PC-9 (cell line): ENCODE data around the gene DDX27. TPM values are rescaled to one million over a fixed set of nuclear protein-coding genes. Genes with fewer than 3 reads are reported as not detected.
A peak's percentile ranks its signal among the peaks of the same experiment; 100 is the strongest.

Experiments used
- BruUV-seq: library from RNA; stranded (reverse); fragments of 400-500 nt; replicated peaks from 2 replicates; lab custom pipeline; 2021; lab: Mats Ljungman, UMichigan
- CTCF ChIA-PET: fragments of 300-600 bp; sonication (Branson Sonifier 250); formaldehyde crosslinking; loops from one replicate; lab custom pipeline; 2022; ENCODE audit warnings: antibody characterized with exemption; lab: Charles Lee
- POLR2A ChIA-PET: fragments of 300-600 bp; sonication (Branson Sonifier 250); formaldehyde crosslinking; loops from one replicate; lab custom pipeline; 2022; ENCODE audit warnings: antibody characterized with exemption; ENCODE audit not compliant: unreplicated experiment; lab: Charles Lee
- DNase-seq, 2 experiments: peaks; one replicate each; pipeline versions ENCODE4 v3.0.0 to v3.0.0-alpha.2; 2015 to 2022; ENCODE audit warnings: mixed read lengths in 1 of 2
- H2AFZ ChIP-seq: fragments of 200-600 bp; sonication (generic); 2 replicates; pipeline ENCODE4 v1.8.1; 2017; ENCODE audit warnings: antibody characterized with exemption
- H3F3A ChIP-seq: fragments of 200-600 bp; sonication (generic); 2 replicates; pipeline ENCODE4 v1.8.1; 2017; ENCODE audit warnings: antibody characterized with exemption, mild to moderate bottlenecking, low read depth; ENCODE audit not compliant: insufficient read depth
- H3K27ac ChIP-seq: fragments of 200-600 bp; sonication (generic); 2 replicates; pipeline ENCODE4 v1.6.1; 2016; ENCODE audit warnings: mixed run types
- H3K27me3 ChIP-seq: fragments of 200-600 bp; sonication (generic); 2 replicates; pipeline ENCODE4 v1.6.1; 2016; ENCODE audit warnings: low read depth, mixed run types; ENCODE audit not compliant: insufficient read depth
- H3K36me3 ChIP-seq: fragments of 200-600 bp; sonication (generic); 2 replicates; pipeline ENCODE4 v1.6.1; 2016; ENCODE audit warnings: low read depth, mixed run types
- H3K4me1 ChIP-seq: fragments of 200-600 bp; sonication (generic); replicated peaks from 2 replicates; pipeline ENCODE4 v1.6.1; 2016; ENCODE audit warnings: mixed run types; ENCODE audit not compliant: insufficient read depth
- H3K4me2 ChIP-seq: fragments of 200-600 bp; sonication (generic); 2 replicates; pipeline ENCODE4 v1.6.1; 2017; ENCODE audit warnings: mixed run types
- H3K4me3 ChIP-seq: fragments of 200-600 bp; sonication (generic); 2 replicates; pipeline ENCODE4 v1.6.1; 2016; ENCODE audit warnings: mixed run types
- H3K79me2 ChIP-seq: fragments of 200-600 bp; sonication (generic); 2 replicates; pipeline ENCODE4 v1.6.1; 2017; ENCODE audit warnings: low read depth, mixed run types
- H3K9me2 ChIP-seq: fragments of 200-600 bp; sonication (generic); 2 replicates; pipeline ENCODE4 v1.8.1; 2017; ENCODE audit warnings: mild to moderate bottlenecking; ENCODE audit not compliant: insufficient read depth
- H3K9me3 ChIP-seq: fragments of 200-600 bp; sonication (generic); 2 replicates; pipeline ENCODE4 v1.8.1; 2016; ENCODE audit warnings: low read depth; ENCODE audit not compliant: insufficient read depth
- H4K20me1 ChIP-seq: fragments of 200-600 bp; sonication (generic); 2 replicates; pipeline ENCODE4 v1.8.1; 2017; ENCODE audit not compliant: insufficient read depth
- EZH2 ChIP-seq: fragments of 200-600 bp; sonication (generic); IDR thresholded peaks from 2 replicates; pipeline ENCODE4 v1.8.0; 2017; ENCODE audit warnings: antibody characterized with exemption, low read depth
- intact Hi-C: fragments of 100-400 bp; cut with micrococcal nuclease; formaldehyde crosslinking; loops from one replicate; pipeline ENCODE4 v1.10.0; 2022; ENCODE audit not compliant: unreplicated experiment
- total RNA-seq: library from RNA; stranded (reverse); gene quantifications from 2 replicates; pipeline ENCODE4 v1.2.3, GENCODE V29; 2021
- TF ChIP-seq, protein P1 (sequence below): fragments of 200-600 bp; sonication (generic); conservative IDR thresholded peaks from 2 replicates; pipeline ENCODE4 v1.6.1; 2017; ENCODE audit warnings: mixed run types, antibody characterized with exemption, mild to moderate bottlenecking, moderate library complexity

Gene DDX27
- total RNA-seq, 1 experiment from 2014 or later = 64.4 TPM

DNA sequence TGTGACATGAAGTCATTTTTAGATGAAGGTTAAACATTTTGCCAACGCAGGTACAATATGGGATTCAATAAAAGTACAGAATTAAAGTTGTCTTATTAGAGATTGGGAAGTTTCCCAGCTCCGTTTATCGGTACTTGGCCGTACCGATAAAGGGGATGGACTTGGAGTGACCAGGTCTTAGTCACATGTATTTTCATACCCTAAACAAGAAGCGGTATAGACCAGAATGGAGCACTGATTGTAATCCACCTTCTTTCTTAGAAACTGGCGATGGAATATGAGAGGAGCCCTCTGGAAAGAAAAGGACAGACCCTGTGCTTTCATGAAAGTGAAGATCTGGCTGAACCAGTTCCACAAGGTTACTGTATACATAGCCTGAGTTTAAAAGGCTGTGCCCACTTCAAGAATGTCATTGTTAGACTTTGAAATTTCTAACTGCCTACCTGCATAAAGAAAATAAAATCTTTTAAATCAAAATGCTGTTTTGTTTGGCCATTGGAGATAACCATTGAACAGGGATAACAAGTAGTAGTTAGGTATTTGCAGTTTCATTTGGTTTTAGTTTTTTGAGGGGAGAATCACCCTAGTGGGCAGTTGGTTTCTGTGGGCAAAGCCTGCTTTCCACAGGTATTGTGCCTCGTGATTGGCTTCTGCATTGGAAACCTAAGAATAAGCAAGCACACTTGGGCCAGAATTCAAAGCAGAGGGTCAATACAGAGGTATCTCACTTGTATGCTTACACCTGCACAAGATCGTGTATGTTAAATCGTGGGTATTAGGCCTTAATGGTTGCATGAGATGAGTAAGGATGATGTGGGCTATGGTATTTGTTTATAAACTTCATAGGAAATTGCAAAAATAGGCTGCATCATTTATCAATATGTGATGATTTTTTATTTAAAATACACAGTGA lies 69.8 kb downstream of the DDX27 start:
- CTCF ChIA-PET = no interaction called here
- DNase-seq = peak; percentile 46 to 80

DNA sequence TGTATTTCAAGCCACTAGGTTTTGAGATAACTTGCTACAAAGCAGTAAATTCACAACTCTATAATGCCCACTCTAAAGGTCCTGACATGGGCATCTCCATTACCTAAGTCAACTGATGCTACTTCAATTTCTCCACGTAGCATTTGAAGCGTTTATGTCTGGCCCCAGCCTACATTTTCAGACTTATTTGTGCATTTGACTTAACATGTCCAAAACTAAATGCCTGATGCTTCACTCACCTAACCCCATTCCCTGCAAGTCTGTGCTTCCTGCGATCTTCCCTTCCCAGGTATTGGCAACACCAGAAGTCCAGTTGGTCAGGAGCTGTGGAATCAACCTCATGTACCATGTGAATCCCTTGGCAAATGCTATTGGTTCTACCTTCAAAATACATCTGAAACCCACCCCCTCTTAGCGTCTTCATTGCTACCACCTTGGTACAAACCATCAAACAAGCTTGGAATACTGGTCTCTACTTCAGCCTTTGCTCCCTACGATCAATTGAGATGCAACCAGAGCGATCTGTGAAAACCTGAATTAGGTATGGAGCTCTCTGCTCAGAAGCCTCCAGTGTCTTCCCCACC lies 71.5 kb downstream of the DDX27 start:
- BruUV-seq = no TSS peak
- intact Hi-C loops = no loop called here
- H3K36me3 ChIP-seq = peaks cover 50% of the 10 kb centered on the region

More for the DNA sequence above, 69.8 kb downstream of the DDX27 start:
- 0 out of 2 replicates have a peak, but pooled peaks cover 4% of the 10 kb centered on the region for H3K27me3 ChIP-seq
- intact Hi-C loops = loop anchor here (2.0 kb wide), 1 partner anchor 18 kb away; no protein-coding TSS in a partner anchor
- H3K27ac ChIP-seq = peak overlapping the region; percentile 82
- H3F3A ChIP-seq = peaks cover 94% of the 10 kb centered on the region
- peaks cover 32% of the 10 kb centered on the region for H3K9me3 ChIP-seq
- H3K9me2 ChIP-seq = no peaks in the 10 kb centered on the region
- H2AFZ ChIP-seq = no peak overlapping the region
- POLR2A ChIA-PET = no interaction called here
- peaks cover 54% of the 10 kb centered on the region for H3K4me1 ChIP-seq
- BruUV-seq = no TSS peak
- peak overlapping the region; percentile 92 for H3K4me2 ChIP-seq
- peaks cover 77% of the 10 kb centered on the region for H4K20me1 ChIP-seq
- peak overlapping the region; percentile 9; the same call in 1 of the 2 replicates for H3K4me3 ChIP-seq
- TF ChIP-seq, protein P1, sequence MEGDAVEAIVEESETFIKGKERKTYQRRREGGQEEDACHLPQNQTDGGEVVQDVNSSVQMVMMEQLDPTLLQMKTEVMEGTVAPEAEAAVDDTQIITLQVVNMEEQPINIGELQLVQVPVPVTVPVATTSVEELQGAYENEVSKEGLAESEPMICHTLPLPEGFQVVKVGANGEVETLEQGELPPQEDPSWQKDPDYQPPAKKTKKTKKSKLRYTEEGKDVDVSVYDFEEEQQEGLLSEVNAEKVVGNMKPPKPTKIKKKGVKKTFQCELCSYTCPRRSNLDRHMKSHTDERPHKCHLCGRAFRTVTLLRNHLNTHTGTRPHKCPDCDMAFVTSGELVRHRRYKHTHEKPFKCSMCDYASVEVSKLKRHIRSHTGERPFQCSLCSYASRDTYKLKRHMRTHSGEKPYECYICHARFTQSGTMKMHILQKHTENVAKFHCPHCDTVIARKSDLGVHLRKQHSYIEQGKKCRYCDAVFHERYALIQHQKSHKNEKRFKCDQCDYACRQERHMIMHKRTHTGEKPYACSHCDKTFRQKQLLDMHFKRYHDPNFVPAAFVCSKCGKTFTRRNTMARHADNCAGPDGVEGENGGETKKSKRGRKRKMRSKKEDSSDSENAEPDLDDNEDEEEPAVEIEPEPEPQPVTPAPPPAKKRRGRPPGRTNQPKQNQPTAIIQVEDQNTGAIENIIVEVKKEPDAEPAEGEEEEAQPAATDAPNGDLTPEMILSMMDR = no peak
- TF ChIP-seq EZH2 = no peak
- H3K79me2 ChIP-seq = peaks cover 48% of the 10 kb centered on the region
- peaks cover 66% of the 10 kb centered on the region for H3K36me3 ChIP-seq

DNA sequence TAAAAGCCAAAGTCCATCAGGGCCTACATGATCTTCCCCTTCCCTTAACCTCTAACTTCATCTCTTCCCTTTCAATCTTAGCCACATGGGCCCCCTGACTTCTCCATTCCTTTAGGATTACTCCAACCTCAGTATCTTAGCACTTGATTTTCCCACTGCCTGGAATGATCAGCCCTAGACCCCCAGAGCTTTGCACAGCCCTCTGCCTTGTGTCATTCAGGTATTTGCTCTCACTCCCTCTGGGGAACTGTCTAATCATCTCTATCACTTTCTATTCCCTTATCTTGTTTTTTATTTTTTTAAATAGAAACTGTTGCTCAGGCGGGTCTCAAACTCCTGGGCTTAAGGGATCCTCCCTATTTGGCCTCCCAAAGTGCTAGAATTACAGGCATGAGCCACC lies 72.0 kb downstream of the DDX27 start:
- H4K20me1 ChIP-seq = peaks cover 55% of the 10 kb centered on the region
- peaks cover 32% of the 10 kb centered on the region for H3K4me1 ChIP-seq
- no peak for DNase-seq
- H3K9me3 ChIP-seq = peaks cover 11% of the 10 kb centered on the region
- CTCF ChIA-PET = no interaction called here
- POLR2A ChIA-PET = interaction anchor here (0.6 kb wide), 1 partner anchor 55 kb away, joined by 3 read pairs; no protein-coding TSS in a partner anchor
- H3K9me2 ChIP-seq = no peaks in the 10 kb centered on the region
- no peak overlapping the region for H3K4me2 ChIP-seq
- peaks cover 76% of the 10 kb centered on the region for H3F3A ChIP-seq
- no peak overlapping the region for H3K4me3 ChIP-seq
- BruUV-seq = no TSS peak
- no peaks in the 10 kb centered on the region for H3K27me3 ChIP-seq
- no peak overlapping the region for H2AFZ ChIP-seq
- TF ChIP-seq EZH2 = no peak
- TF ChIP-seq, protein P1 = no peak
- intact Hi-C loops = no loop called here
- H3K27ac ChIP-seq = peak overlapping the region; percentile 32
- peaks cover 26% of the 10 kb centered on the region for H3K79me2 ChIP-seq
- peaks cover 45% of the 10 kb centered on the region for H3K36me3 ChIP-seq

More for the DNA sequence above, 71.5 kb downstream of the DDX27 start:
- Histone ChIP-seq H2AFZ (no peak overlapping the region), H4K20me1 (peaks cover 60% of the 10 kb centered on the region), H3K27me3 (0 out of 2 replicates have a peak, but pooled peaks cover 3% of the 10 kb centered on the region), H3K4me1 (peaks cover 37% of the 10 kb centered on the region), H3F3A (peaks cover 81% of the 10 kb centered on the region), H3K4me2 (no peak overlapping the region), H3K4me3 (no peak overlapping the region), H3K9me2 (no peaks in the 10 kb centered on the region), H3K79me2 (peaks cover 31% of the 10 kb centered on the region), H3K27ac (peak overlapping the region; percentile 32), H3K9me3 (peaks cover 16% of the 10 kb centered on the region)
- no peak for DNase-seq
- ChIA-PET POLR2A (interaction anchor here (0.6 kb wide), 2 partner anchors 55 to 313 kb away, joined by 3 to 7 read pairs; no protein-coding TSS in a partner anchor), CTCF (interaction anchor here (0.7 kb wide), 1 partner anchor 76 kb away, joined by 7 read pairs; no protein-coding TSS in a partner anchor)
- TF ChIP-seq, protein P1 = no peak
- no peak for TF ChIP-seq EZH2
